ENCODE measurements around the gene GDNF.
"Not testable (repeated sequence)": the region's sequence is repeated elsewhere in the genome, so short reads cannot be mapped to it uniquely, and the experiment has no call there.

Gene GDNF, protein sequence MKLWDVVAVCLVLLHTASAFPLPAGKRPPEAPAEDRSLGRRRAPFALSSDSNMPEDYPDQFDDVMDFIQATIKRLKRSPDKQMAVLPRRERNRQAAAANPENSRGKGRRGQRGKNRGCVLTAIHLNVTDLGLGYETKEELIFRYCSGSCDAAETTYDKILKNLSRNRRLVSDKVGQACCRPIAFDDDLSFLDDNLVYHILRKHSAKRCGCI

DNA sequence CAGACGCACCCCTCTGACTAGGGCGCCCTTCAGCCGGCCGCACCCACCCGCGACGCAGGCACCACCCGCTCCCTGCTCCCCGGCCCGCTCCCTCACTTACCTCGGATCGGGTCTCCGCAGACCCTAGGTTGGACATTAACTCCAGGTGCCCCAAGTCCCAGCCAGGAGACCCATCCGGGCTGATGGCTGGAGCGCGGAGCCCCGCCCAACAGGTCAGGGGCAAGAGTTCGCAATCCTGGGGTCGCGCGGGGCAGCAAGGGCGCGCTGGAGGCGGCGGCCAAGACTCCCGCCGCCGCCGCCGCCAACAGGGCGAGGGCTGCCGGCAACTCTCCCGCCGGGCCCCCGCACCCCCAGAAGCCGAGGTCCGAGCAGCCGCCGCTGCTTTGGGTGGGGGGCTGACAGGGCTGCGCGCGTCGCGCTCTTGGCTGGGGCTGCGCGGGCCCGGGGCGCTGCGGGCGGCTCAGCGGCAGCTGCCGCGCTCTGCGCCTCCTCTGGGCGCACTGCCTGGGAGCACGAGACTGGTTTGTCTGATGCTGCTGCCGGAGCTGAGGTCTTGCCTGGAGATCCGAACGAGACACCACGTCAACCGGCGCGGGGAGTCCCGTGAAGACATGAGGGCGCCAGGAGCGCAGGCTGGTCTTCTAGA is at the start of gene GDNF:
Gene GDNF, minus strand, starts transcription at position 635 of the 646 bp plus-strand sequence. CDS start 5,245 bp downstream, outside the sequence.
- peak; percentile 83 for DNase-seq (ENCODE audit: low spot score)

DNA sequence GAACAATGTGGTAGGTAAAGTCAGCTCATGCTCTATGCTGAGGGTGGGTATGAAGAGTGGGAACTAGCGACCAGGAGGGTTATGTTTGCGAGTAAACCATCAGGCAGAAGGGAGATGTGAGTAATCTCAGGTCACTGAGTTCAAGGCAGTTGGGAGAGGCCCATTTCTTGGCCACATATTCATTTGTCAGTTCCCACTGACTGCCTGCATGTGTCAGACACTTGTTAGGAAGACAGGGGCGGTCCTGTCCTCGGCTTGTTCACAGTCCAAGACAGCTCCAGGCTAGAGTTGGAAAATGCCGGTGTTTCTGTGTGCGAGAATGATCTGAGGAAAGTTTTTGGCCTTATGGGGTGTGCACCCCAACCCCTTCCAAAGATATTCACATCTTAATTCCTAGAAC is 48.6 kb upstream of the GDNF start:
- no peak for DNase-seq (ENCODE audit: low spot score)

DNA sequence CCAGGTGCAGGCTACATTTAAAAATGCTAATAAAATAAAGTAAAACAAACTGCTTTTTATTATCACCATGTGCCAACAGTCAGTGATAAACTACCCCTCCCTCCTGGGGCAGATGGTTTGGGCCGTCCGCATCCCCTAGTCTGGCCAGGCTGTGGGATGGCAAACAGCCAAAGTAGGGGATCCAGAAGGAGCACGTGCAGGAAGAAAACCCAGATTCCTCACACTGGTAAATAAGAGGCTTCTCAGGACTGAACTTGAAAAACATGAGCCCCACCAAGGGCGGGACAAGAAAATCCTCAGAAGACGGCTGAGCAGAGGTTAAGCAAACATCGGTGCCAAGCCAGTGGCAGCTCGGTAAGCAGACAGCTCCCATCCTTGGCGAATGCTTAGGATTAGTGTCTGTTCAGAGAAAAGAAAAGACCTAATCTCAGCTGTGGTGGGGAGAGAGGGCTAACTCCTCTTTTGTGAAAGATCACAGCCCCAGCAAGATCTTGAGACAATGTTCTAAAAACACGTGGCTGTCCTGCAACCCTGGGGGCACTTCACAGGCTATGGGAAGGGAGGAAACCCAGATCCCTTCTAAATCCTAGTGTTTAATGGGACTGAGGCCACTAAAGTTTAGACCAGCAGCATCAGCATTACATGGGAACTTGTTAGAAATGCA is 46.5 kb upstream of the GDNF start:
- no peak for DNase-seq (ENCODE audit: low spot score)

DNA sequence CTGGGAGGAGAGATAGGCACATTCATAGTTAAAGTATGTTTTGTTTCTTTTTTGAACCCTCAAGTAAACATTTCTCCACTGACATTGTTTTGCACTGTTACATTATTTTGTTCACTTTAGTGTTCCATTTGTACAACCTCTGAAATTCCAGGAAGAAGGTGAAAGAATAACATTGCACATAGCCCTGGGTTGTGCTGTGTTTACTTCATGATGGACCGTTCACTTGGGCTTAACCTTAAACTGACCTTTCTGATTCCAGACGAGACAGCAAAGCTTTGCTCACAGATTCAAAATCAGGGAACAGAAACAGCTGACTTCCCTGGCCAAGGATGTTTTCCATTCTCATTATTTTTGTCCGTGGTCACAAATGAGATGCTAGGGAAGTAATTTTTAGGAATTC is 42.8 kb upstream of the GDNF start:
- DNase-seq (ENCODE audit: low spot score): no peak

DNA sequence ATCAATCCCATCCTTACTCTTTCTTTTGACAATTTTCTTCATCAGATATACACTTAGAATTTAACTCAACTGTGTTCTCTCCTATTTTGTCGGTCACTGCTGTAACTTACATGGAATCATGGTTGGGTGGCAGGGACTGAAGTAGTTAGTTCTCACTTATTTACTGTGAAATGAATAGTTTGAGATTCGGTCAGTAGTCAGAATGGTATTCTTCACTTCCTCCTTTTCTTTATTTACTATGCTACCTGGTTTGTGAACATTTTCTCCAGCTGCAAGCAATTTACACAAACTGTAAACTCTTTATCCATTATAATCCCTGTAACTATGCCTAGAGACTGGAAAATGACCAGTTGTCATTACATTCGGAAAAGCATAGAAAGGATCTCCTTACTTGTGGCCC is 41.5 kb upstream of the GDNF start:
- no peak for DNase-seq (ENCODE audit: low spot score)

DNA sequence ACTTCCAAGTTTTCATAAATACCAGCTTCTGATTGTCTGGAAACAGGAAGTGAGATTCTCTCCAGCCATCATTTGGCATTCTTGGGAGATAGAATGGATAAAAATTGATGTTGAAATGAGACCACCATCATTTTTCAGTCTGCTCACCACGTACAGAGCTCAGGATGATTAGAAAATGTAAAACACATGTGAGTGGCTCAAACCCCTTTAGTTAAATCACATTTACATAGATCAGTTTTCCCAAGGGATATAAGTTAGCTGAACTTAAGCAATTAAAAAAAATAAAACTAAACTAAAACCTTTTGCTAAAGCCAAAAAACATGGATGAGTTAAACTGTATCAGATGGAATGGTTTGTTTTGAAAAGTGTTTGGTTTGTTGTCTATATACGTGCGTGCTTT is 37.1 kb upstream of the GDNF start:
- DNase-seq (ENCODE audit: low spot score): no peak

DNA sequence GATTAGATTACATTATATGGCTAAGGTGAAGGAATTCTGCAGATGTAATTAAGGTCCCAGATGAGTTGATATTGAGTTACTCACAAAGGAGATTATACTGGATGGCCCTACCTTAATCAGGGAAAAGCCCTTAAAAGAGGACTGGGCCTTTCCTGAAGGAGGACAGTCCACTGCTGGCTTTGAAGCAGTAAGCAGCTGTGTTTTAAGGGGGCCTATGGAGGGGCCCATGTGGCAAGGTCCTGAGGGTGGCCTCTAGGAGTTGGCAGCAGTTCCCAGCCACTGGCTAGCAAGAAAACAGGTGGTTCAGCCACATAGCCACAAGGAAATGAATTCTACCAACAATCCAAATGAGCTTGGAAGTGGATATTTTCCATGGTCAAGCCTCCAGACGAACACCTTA is 36.4 kb upstream of the GDNF start:
- no peak for DNase-seq (ENCODE audit: low spot score)

DNA sequence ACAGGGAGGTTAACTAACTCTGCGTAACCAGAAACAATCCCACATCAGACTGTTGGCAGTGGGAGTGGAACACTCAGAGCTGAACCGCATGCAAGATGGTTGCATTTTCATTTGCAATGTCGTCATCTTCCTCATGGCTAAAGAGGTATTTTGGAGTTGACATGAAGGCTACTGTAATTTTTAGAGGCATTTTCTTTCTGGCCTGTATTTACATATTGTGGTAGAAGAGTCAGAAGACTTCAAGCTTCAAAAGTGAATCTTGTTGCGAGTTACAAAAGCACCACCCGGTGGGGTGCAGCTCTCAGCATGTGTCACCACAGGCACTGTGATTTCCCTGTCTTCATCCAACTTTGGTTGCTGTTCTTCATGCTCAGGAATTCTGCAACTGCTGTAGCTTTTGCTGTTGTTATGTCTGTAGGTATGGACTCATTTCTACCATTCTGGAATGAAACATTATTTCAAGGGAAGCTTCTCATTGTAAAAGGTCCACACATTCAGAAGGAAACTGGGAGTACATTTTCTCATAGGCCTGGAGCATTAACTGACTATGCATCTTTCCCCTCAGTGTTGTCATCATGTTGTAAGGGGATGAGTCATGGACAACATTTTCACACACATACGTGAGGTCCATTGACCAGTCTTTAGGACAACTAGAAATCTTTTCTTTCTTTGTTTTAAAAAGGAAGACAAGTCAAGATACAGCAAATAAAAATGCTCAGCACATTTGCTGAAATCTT is 35.4 kb upstream of the GDNF start:
- DNase-seq (ENCODE audit: low spot score): no peak

DNA sequence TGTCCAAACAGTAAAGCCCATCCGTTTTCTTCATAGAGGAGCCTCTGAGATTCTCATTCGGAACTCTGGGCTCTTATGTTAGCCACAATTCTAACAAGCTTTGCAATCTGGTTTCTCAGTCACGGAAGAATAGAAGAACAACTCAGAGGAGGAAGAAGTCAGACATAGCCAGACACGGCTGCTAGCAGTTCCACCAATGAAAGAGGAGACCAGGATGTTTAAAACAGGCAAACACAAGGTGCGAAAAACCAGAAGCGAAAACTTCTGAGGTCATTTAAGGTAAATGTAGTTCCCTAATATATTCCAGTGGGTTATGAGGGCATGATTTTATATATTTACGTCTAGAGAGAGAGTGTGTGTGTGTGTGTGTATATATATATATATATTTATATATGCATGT is 34.1 kb upstream of the GDNF start:
- no peak for DNase-seq (ENCODE audit: low spot score)

DNA sequence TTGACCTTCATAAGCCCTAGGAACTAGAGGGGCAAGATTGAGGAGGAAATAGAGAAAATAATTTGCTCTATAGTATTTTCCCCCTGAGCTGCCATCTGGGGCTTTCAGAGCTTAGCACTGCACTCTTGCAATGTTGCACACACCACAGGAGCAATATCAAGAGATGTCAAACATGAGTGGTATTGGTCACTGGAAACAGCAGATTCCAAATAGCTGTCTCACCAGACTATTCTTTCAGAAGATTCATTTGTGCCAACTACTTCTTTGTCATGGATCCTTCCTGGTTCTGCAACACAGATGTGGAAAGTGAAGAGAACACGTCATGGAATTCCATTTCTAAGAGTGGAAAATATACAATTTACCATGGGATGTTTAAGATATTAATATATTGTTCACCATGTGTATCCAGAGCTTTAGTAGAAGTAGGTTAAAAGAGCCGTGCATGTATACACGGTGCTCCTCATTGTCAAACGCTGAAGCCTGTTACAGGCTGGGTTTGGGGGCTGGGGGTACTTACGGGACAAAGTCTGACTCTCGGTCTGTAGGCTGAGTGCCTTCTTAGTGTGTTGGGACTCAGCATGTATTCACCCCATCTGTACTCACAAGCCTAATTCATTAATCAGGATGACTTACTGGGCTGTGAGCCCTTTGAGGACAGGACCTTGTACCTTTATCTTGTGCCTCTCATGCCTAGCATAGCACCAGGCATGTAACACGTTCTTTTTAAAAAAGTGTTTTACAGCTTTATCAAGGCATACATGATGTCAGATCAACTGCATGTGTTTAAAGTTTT is 31.4 kb upstream of the GDNF start:
- DNase-seq (ENCODE audit: low spot score): no peak

DNA sequence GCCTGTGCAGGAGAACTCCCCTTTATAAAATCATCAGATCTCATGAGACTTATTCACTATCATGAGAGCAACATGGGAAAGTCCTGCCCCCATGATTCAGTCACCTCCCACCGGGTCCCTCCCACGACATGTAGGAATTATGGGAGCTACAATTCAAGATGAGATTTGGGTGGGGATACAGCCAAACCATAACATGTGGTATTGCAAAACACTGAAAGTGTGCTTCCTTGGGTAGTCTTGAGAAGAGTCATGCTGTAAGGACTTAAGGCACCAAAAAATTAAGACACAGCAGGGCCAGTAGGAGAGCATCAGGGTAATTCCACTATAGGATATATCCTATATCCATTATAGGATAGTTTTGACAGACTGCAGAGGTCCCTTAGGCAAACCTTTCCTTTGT is 29.4 kb upstream of the GDNF start:
- no peak for DNase-seq (ENCODE audit: low spot score)

DNA sequence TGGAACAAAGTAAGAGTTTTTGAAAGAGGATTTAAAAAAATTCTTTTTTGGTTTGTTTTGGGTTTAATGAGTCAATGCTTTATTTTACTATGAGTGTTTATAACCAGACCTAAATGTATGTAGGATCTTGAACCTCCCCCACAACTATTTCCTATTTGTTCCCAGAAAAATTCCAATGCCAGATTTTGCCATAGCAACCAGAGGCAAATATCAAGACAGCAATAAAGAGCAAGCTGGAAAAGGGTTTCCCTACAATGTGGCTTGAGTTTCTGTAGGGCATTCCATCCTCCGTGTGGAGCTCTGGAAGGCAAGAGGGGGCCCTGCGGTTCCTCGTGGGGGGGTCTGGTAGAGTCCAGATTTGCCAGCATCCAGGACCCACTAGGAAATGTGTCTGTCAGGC is 27.8 kb upstream of the GDNF start:
- no peak for DNase-seq (ENCODE audit: low spot score)

DNA sequence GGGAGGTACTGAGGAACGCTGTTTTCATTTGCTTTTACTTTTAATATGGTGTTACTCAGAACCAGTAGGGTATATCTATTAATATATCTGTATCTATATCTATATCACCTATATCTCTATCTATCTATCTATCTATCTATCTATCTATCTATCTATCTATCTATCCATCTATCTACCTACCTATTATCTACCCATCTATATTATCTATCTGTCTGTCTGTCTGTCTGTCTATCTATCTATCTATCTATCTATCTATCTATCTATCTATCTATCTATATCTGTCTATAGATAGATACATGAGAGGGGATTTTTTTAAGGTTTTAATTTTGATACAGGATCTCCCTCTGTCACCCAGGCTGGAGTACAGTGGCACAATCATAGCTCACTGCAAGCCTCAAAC is 23.1 kb upstream of the GDNF start:
- DNase-seq (ENCODE audit: low spot score): not testable (repeated sequence)

DNA sequence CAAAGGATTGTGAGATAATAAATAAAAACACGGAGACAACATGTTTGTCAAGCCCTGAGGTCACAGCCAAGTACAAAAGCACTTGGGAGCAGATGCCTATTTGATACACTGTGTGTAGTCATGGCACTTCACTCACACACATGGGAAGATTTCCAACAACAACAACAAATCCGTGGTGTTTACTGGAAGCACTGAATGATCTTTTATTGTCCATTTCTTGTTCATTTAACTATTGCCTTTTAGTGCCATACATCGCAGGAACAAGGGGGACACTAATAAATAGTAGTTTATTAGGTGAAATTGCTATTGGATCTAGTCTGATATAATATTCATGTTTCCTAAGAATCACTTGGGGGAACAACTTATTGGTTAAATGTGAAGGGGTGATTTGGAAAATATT is 20.4 kb upstream of the GDNF start:
- DNase-seq (ENCODE audit: low spot score): no peak

DNA sequence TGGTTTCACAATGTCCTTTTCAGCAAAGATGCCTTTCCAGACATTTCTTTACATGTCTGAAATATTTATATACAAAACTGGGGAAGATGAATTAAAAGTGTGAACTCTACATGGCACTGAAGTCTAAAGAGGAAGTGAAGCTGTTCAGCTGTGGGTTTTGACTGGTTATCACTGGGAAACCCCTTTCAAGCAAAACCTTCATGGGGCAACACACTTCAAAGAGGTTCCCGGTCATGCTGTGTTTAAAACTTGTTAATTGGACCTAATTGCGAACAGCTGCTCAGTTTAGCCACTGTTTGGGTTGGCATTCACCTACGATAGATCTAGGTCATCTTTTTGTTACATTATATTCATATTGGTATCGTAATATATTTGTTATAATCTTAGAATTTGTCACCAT is 20.0 kb upstream of the GDNF start:
- no peak for DNase-seq (ENCODE audit: low spot score)

DNA sequence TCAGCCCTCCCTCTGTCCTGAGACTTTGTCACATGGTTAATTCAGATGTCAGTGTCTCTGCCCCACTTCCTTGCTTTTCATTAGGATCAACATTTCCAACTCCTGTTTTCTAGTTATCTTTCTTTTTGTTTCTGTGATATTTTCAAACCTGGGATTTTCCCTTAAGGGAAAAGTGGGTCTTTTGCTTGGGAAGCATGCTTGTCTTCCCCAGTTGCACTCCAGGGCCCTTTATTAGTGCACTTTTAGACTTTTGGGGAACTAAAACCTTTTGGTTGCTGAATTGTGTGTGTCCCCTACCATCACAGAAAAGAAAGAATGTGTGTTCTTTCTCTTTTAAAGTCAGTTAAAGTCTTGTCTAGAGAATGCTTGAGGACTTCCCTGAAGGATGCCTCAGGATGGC is 18.4 kb upstream of the GDNF start:
- DNase-seq (ENCODE audit: low spot score): no peak

DNA sequence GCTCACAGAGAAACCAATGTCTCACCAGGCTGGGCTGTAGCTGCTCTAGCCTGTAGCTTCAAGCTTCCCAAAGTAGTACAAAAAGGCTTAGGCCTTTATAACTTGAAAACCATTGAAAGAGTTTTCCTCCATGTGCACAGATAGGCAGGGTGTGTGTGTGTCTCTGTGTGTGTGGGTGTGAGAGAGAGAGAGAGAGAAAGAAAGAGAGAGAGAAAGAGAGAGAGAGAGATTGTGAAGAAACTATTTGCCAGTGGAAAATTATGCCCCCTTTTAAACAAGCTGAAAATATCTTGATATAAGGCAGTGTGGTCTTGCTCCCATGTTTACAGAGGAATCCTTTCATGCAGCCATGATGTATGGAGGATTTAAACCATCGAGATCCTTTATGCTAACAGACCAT is 17.9 kb upstream of the GDNF start:
- DNase-seq (ENCODE audit: low spot score): no peak

DNA sequence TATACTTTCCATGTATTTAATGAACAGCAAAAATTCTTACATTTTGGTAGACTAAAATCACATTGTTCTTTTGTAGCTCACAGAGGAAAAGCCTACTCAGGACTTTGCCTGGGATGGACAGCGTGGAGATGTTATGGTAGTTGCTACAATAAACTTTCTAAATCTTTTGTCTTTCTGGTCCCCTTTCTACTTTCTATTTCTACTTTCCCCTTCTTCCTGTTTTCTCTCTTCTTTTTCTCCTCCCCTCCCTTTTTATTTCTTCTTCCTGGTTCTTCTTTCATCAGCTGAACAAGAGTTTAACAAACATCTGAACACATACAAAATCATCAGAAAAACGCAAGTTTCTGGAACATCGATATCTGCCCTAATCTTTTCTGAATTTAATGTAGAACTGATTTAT is 15.6 kb upstream of the GDNF start:
- no peak for DNase-seq (ENCODE audit: low spot score)

DNA sequence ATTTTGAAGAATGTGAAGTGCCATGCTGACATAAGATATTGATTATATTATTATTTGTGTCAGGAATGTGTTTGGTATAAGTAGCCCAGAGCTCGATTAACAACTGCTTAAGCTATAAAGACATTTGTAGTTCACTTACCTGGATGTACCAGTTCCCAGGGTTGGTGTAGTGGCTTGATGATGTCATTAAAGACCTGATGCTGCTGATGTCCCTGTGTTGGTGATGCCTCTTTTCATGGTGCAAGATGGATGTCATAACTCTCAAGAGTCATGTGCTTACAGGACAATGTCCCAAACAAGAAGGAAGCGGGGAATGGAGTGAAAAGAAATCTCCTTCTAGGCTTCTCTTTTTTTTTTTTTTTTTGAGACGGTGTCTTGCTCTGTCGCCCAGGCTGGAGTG is 11.5 kb upstream of the GDNF start:
- DNase-seq (ENCODE audit: low spot score): no peak

DNA sequence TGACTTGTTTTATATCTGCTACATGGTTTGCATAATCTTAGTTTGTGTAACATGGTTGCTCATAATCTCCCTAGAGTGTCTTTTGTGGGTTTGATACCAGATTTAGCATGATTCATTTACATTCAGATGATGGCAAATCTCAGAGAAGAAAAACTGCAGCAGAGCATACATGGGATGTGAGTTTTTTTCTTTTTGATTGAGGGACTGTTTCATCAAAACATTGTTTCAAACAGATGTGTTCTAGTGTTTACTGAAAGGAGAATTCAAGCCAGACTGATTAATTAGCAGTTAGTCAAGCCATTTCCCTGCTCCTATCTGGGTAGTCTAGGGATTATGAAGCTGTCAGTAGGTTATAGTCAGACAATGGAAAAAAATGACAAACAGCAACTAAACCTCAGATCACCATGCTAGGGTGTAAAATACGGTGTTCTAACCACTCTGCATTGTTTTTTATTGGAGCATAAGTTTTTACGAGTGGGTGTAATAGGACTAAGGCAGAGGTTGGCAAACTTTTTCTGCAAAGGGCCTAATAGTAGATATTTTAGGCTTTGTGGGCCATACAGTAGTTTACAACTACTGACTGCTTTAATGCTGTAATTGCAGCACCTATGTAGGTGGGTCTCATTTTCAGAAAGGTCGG is 10.5 kb upstream of the GDNF start:
- no peak for DNase-seq (ENCODE audit: low spot score)

DNA sequence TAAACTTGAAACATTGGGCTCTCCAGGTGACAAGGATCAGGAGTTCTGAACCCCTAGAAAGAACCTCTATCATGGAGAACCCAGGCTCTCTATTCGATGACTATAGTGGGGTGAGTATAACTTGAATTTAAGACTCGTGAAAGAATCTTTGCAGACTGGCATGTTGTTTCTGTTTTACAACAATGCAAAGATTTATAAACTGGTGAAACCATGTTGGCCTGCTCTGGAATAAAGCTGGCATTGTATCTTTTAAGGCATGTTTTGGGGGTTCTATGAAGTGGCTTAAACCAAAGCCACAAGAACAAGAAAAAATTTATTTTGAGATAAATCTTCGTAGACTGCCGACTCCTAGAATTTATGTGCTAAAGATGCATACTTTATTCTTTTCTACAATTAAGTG is 9.8 kb upstream of the GDNF start:
- DNase-seq (ENCODE audit: low spot score): no peak

DNA sequence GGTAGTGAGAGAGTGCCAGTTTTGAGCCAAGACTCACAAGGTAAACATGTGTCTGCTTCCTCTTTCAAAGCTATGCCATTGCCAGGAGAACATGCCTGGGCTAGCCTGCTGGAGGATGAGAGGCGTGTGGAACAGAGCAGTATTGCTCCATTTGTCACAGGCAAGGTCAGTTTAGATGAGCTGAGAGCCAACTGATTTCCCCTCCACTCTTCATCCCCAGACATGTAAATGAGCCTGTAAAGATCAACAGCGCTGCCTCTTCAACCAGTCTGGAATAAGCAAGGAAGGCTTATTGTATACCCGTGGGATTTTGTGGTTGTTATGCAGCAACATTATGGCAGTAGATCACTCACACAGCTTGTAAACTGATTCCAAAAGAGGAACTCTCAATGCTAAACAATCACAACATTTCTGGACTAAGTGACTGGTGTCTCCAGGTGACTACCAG is 8.2 kb upstream of the GDNF start:
- no peak for DNase-seq (ENCODE audit: low spot score)
